Choroid plexus epithelial cell (primary cell): ENCODE results near the gene DUSP2.
A peak's percentile ranks its signal among the peaks of the same experiment; 100 is the strongest.

Experiments
- DNase-seq: peaks from one replicate; pipeline ENCODE4 v3.0.0-alpha.2; 2010; ENCODE audit warnings: low read depth
- H3K4me3 ChIP-seq: 2 replicates; pipeline ENCODE4 v1.5.1; 2011; ENCODE audit warnings: low read depth, mild to moderate bottlenecking, control low read depth, low read length, moderate library complexity
- TF ChIP-seq, protein P1 (sequence below): conservative IDR thresholded peaks from 2 replicates; pipeline ENCODE4 v1.5.1; 2011; ENCODE audit warnings: low read depth, mild to moderate bottlenecking, control low read depth, inconsistent platforms, low read length, moderate library complexity

Gene DUSP2

DNA sequence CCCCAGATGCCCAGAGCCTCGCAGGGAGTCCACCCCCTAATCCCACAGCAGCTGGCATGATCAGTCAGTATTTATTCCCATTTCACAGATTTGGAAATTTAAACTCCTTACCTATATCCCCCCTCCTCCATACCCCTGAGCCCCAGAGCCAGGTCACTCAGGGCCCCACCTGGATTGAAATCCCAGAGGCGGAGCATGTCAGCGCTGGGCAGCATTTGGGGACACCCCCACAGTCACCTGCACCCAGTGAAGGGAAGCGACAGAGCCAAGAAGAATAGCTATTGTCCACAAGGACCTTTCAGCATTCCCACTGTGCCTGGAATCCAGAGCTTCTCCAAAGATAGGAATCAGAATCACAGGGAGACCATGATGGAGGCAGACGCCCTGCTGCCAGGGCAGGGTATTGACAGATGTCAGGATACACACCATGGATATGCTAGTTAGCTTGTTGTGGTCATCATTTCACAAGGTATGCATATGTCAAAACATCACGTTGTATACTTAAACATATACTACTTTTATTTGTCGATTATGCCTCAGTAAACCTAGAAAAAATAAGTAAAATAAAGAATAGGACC is 6.0 kb downstream of the DUSP2 start:
- DNase-seq = no peak
- TF ChIP-seq, protein P1, sequence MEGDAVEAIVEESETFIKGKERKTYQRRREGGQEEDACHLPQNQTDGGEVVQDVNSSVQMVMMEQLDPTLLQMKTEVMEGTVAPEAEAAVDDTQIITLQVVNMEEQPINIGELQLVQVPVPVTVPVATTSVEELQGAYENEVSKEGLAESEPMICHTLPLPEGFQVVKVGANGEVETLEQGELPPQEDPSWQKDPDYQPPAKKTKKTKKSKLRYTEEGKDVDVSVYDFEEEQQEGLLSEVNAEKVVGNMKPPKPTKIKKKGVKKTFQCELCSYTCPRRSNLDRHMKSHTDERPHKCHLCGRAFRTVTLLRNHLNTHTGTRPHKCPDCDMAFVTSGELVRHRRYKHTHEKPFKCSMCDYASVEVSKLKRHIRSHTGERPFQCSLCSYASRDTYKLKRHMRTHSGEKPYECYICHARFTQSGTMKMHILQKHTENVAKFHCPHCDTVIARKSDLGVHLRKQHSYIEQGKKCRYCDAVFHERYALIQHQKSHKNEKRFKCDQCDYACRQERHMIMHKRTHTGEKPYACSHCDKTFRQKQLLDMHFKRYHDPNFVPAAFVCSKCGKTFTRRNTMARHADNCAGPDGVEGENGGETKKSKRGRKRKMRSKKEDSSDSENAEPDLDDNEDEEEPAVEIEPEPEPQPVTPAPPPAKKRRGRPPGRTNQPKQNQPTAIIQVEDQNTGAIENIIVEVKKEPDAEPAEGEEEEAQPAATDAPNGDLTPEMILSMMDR = no peak
- H3K4me3 ChIP-seq = no peak overlapping the region

DNA sequence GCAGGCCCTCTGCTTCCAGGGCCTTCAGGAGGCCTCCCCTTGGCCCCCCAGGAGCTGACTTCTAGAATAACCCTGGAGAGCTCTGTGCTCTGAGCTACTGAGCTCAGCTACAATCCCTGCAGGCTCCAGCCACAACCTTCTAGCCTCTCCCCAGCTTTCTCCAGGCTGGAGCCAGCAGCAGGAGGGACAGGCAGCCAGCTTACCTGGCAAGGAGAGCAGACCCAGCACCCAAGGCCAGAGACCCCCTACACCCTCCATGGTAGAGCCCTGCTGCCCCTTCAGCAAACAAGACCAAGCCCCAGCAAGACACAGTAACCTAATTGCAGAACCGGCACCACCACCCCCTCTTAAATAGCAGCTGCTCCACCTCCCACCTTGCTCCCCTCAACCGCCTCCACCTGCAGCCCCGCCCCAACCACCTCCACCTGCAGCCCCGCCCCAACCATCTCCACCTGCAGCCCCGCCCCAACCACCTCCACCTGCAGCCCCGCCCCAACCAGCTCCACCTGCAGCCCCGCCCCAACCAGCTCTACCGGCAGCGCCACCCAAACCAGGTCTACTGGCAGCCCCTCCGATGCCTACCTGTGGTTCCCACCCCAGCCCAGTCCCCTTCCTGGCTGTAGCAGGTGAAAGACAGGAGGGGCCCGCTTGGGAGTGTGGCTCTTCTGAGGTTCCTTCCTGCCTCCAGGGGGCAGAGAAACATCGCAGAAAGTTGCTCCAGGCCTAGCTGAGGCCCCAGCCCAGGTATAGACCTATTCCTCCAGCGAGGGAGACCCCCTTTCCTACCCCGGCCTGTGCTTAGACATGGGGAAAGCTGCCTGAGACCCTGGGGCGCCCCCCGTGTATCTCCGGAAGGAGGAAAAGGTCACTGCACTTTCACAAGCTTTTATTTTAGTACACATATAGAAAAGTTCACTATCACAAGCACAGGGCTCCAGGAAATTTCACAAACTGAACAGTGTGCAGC is 6.8 kb downstream of the DUSP2 start, which contains the start of gene ASTL:
Gene ASTL, minus strand, starts transcription at position 324 of the 967 bp plus-strand sequence. Its CDS starts 66 bp downstream, at position 258.
- no peak within 1 kb of the TSS for H3K4me3 ChIP-seq
- DNase-seq = peak; percentile 67
- TF ChIP-seq, protein P1 = peak; percentile 84

DNA sequence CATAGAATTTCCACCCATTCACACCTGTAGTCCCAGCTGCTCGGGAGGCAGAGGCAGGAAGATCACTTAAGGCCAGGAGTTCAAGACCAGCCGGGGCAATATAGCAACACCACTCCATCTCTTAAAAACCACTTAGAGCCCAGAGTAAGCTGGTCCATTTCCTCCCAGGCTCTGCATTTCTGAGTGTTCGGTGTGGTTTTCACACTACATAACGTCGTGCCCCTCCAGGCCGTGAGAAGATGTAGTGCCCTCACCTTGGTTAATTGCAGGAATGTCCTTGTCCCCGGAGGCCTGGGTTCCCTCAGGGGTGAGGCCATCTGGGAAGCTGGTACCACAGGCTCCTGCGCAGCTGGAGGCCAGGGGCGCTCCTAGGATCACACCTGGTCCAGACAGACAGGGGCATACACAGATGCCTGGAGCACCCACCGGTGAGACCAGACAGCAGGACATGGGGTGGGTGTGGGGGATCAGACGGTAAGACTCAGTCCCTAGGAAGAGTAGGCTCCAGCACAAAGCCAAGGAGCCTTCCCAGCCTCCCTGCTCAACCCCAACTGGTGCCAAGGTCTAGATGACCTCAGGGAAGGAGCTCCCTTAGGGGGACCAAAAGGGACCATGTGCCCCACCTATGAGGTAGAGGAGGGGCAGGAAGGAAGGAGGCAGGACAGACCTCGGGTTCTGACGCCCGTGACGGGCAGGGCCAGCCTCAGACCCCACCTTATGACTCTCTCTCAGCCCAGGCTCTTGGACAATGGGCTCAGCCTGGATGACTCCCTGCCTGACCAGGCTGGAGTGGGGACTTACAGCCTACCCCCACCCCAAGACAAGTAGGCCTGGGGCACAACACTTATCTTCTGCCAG is 7.7 kb downstream of the DUSP2 start:
- TF ChIP-seq, protein P1 = no peak
- no peak overlapping the region for H3K4me3 ChIP-seq
- no peak for DNase-seq

DNA sequence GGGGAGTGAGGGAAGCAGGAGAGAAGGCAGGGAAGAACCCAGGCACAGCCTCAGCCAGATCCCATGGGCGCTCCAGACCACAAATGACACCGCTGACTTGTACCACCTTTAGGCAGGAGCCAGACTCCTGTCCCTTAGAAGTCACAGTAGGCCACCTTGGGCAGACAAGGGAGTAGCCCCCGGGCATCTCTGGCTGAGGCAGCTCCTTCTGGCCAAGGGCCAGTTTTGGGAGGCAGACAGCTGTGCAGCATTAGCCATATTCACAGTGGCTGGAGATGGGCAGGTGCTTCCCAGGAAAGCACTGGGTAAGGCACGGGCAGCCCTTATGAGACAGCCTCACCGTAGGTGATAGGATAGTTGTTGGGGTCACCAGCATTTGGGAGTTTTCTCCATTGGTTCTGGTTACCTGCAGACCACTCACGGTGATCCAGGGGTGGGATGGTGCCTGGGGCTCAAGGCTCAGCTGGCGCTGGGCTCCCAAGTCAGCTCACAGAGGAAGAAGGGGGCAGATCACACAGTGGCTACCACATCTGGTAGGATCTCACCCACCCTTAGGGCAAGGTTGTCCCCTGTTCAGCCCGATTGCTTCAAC is 9.0 kb downstream of the DUSP2 start:
- TF ChIP-seq, protein P1 = no peak
- H3K4me3 ChIP-seq = no peak overlapping the region
- DNase-seq = no peak

DNA sequence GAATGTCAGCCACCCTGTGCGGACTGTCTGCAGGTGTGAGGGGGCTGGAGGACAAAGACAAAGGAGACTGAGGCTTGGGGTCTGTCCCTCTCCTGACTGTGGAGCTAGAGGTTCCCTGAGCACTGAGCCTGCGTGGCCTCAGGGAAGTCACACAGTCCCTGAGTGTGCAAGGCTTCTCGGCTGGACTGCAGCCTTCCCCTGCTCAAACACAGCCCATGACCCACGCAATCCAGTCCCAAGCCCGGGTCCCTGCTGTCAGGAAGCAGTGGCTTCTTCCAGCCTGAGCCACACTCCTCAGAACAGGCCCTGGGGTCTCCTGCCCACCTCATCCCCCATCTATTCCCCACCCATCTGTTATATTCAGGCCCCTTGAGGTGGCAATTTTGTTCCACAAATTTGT is 9.6 kb downstream of the DUSP2 start:
- DNase-seq = no peak
- TF ChIP-seq, protein P1 = no peak
- H3K4me3 ChIP-seq = no peak overlapping the region

DNA sequence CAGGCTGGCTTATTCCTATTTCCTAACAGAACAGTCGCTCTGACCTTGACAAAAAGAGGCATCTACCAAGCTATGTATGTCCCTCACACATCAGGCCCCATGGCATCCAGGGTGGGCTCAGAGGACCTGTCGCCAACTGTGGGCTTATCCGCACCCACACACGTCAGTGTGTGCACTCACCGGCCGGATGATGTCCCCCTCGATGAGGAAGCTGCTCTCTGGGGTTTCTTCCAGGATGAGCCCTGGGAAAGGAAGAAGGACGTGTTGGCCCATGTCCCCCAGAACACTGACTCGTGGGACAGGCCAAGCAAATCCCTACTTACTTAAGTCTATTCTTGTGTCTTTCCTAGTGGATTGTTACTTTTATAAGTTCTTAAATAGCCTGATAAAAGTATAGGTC is 10.1 kb downstream of the DUSP2 start:
- TF ChIP-seq, protein P1 = no peak
- H3K4me3 ChIP-seq = no peak overlapping the region
- no peak for DNase-seq
